NCI-H460 (cell line): ENCODE data around the gene CCDC178. TPM values are rescaled to one million over a fixed set of nuclear protein-coding genes. Genes with fewer than 3 reads are reported as not detected.

Experiments used
- DNase-seq: peaks from one replicate; pipeline ENCODE4 v3.0.0-alpha.2; 2016; ENCODE audit warnings: low read depth; ENCODE audit errors: extremely low read depth
- total RNA-seq: library from RNA; depleted of rRNA; stranded (reverse); fragments of >200 nt; shearing (Covaris generic); gene quantifications from 2 replicates; pipeline ENCODE4 v1.2.3, GENCODE V29; 2014

Gene CCDC178
- total RNA-seq, 1 experiment from 2014 or later = 0.42 TPM

DNA sequence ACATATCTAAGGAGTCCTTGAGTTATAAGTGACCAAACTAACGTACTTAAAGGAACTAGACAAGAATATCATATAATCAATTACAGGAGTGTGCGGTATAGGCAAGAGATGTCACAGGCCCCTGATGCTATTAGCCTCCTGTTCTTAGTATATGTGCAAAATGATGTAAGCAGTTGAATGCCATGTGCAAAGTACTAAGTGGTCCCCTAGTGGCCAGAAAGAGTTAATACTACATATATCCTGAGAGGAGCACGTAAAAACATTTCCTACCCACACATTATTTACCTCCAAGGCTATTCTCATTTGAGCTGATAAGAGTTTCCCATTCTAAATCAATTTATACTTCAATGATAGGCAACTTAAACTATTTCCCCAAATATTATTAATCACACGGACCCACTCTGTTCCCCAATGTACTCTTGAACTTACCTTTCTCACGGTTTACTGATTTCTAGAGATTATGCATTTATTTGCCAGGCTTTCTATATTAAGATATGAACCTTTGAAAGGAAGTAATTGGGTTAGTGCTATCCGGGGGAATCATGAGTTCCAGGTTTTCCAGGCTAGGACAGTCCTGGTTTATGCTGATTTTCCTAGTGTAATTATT lies 509.7 kb downstream of the CCDC178 start:
- DNase-seq = peak; percentile 54

DNA sequence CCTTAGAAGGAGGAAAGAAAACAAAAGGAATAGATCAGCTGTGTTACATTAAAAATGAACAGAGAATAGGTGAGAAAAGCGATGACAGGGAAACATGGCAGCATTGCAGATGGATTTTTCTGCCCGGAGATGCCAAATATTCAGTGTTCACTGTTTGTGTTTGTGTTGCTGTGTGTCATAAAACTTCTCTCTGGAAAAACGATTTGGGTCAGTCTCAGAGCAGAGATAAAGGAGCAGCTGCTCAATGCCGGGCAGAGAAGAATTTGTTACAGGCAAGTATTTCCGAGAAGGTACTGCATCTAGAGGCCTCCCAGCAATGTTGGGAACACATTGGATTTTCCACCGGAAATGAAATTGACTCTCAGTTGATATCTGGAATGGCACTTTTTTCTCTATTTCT lies 511.3 kb downstream of the CCDC178 start:
- DNase-seq = no peak

DNA sequence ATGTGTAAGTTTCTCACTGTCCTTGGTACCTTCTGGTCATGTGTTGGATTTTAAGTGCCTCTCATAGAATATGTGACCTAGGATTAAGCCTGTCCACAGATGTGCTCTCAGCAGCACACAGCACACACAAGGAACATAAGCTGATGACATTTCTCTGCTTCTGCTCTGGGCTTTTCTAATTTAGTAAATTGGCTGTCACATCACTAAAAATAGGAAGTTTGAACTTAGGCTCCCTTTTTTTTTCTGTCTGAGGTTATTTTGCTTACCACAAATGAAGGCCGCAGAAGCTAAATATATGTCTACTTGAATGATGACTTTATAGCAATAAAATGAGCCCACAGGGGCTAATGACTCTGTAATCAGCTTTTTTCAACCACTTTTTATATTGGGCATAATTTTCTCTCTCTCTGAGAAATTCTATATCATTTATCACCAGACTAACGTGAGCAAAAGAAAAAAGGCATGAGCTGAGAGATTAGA lies 517.5 kb downstream of the CCDC178 start:
- no peak for DNase-seq

DNA sequence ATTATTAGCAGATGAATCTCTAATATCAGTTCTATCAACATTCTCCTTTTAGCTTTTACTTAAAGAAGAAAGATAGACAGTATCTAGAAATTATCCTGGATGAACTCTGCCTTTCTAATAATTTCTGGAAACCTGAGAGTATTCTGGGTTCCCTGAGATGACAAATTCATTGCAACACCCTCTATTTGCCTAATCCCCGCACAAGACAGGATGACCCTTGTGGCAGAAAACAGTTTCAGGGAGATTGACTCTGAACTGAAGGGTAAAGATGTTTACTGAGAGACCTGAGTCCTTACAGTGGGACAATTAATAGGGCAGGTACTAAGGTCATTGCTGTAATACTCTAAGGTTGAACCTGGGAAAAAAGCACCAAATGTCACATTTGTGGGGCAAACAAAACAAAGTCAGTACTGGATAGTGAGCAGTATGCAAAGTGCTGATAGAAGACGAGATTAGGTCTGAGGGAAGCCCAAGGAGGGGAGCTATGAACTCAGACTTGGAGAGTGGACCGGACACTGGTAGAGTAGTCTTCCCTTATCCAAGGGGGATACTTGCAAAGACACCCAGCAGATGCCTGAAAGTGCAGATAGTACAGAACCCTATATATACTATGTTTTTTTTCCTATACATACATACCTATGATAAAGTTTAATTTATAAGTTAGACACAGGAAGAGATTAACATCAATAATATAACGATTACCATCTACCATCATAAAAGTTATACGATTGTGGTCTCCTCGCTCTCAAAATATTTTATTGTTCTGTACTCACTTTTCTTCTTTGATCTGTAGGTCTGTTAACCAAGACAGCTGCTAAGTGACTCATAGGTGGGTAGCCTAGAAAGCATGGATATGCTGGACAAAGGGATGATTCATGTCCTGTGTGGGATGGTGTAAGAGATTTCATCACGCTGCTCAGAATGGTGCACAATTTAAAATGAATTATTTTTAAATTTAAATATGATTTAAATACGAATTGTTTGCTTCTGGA lies 519.4 kb downstream of the CCDC178 start:
- peak; percentile 66 for DNase-seq

DNA sequence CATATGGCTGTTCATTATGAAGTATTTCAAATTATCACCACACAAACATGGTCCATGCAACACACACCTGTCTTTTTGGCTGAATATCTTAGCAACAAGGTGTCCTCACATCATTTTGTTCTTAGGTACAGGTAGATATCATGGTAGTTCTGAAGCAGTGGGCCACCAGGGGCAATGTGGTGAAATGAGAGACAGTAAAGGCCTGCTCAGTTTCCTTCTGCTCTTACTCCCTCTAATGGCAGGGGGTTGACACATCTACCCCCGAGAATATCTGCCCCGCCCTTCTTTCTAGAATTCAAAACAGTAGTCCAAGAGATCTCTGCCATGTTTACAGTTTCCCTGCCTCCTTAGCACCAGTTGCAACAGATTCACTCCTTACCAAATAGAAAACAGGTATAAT lies 520.7 kb downstream of the CCDC178 start:
- peak; percentile 46 for DNase-seq

DNA sequence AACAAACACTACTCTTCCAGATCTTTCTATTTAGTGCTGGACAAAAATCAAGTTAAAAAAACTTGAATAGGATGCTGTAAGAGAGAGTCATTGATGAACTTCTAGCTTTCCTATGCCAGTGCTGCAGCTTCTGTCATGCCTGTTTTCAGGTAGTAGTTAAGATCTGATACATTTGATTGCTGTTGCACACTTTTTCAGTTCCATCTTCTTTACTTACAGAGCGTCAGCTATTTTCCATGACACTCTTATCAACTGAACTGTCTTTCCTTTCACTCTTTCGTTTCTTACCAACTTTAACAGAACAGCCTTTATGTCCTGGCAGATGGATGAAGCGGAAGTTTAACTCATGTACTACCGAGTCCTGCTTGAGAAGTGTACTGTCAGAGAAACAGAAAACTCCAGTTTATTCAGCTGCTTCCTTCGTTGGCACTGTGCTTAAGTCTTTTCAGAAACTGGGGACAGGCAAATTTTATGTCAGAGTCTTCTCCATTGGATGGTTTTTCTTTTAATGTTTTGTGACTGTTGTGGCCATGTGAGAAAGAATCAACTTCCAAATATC lies 521.8 kb downstream of the CCDC178 start:
- DNase-seq = no peak

DNA sequence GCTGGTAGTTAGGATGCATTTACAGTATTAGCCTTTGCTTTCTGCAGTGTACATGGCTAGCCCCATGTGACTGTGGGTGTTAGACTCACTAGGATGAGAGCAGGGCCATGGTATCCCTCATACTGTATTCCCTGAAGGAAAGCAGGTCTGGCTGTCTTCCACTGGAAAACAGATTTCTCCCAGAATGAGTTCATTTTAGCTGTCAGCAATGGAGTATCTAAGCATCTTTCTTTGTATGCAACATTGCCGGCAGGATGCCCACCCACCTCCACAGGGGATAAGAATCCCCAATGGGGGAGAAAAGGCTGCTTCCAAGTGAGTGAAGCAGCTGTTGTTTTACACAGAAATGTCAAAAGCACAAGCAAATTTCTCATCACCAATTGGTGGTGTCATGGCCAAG lies 525.0 kb downstream of the CCDC178 start:
- DNase-seq = no peak

DNA sequence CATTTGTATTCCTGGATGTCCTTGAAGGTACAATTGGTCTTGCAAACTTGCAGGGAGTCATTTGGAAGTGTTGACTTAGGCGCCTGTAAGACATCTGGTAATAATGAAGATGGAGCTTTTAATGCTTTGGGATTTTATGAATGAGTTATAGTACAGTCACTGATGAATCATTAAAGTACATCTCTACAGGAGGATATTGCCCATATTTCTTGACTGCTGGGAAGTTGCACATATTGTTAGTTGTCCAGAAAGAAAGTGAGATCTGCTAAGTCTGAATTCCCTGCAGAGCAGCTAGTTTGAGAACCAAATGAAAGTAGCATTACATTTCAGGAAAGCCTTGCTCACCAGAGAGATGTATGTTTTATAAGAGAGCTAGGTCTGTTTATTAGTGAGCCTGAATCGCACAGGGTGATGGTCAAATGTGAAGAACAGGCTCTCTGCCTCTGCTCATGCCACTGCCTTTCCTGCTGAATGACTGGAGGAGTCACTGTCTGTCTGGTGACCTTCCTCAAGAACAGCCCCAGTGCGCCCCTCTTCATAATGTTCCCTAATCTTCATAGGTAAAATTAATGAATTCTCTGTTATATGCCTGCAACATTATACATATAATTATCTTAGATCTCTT lies 528.7 kb downstream of the CCDC178 start:
- no peak for DNase-seq

DNA sequence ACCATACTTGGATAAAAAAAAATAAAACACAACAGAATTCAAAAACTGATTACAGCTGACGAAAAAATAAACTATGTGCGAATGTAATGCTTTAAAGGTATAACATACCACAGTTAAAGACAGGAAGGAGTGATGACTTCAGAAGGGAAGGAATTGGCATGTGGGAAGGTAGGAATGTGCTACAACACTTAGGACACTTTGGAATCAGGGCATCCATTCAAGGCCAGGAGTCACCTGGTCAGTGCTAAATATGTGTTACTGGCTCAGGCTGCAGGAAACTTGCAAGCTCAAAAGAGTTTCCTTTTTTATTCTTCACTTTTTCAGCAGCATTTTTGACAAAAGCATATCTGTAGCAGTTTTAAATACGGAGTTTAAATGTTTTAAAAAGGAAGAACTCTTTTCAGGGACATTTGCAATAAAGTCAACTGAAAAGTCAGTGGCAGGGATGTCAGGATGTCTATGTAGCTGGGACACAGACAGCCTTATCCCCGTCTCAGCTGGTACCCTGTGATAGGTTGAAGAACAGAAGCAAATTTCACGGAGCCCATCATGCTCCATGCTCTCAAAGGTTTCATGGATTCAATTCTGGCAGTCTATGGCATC lies 529.7 kb downstream of the CCDC178 start:
- no peak for DNase-seq

DNA sequence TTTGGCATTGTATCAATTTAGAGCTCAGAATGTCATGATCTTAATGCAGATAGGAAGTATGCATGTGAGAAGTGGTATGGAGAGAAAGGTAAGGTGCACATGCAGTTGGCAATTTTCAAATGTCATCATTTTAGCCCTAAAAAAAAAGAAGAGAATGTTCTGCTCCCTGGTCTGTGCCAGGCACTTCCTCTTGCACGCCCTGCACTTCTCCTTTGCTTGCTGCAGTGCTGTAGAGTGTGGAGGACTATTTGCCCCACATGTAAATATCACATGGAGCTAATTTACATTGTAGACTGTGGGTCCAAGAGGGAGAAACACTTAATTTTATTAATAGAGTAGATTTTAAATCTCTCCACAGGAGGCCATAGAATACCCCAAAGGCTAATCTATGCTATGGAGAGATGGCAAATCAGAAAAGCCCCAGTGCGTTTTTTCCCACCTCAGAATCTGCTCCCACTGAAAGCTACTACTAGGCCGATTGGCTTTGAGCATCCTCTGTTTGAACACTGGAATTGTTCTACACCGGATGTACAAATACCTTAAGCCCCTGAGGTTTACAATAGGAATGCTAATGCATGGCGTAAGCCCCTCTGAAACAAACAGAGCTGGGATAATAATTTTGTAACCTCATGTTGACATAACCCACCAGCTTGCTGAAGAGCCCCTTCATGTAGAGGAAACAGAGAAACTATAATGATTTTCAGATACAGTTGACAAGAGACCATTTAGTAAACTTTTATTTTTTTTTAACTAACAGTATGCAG lies 530.5 kb downstream of the CCDC178 start:
- DNase-seq = no peak

DNA sequence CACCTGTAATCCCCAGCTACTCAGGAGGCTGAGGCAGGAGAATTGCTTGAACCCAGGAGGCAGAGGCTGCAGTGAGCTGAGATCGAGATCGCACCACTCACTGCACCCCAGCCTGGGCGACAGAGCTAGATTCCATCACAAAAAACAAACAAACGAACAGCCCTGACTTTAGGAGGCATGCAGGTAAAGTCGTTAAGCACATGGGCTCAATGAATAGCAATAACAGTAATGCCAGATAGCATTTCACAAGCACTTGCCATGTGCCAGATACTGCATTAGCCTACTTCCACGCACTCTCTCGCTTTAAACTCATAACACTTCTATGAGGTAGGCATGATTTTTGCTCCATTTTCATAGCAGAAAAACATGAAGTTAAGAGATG lies 532.1 kb downstream of the CCDC178 start:
- DNase-seq = no peak

DNA sequence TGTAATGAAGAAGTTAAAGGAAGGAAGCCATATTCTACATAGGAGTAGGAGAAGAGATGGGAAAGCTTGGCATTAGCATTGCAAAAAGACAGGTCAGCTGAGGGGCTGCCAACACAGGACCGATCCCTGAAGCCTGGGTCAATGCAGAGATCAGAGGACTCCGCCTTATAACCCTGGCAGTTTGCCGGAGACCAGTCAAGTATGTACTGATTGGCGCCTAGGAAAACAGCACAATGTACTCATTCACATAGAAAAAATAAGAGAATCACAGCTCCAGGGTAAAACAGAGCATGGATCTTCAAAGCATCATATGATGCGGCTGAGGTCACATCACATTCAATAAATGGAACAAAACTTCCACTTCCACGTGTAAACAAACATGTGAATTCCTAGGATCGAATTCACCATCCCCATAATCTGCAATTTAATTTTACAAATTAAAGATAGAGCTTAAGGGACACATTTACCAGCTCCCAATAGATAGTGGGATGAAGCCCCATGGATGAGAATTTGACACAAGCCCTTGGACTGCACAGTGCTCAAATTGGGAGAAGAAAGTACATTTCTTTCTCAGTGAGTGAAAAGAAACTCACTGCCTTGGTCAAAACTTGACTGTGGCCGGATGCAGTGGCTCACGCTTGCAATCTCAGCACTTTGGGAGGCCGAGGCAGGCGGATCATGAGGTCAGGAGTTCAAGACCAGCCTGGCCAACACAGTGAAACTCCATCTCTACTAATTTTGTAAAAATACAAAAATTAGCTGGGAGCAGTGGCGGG lies 532.7 kb downstream of the CCDC178 start:
- no peak for DNase-seq

DNA sequence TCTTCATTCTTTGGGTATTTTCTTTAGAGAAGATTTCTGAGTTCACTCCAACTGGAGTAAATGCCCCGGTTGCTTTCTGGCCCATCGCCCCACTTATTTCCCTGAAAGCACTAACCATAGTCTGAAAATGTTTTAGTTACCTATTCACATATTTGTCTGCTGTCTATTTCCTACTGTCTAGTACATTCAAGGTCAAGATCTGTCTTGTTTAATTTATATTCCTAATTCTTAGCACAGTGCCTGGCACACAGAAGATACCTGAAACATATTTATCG lies 533.3 kb downstream of the CCDC178 start:
- no peak for DNase-seq

DNA sequence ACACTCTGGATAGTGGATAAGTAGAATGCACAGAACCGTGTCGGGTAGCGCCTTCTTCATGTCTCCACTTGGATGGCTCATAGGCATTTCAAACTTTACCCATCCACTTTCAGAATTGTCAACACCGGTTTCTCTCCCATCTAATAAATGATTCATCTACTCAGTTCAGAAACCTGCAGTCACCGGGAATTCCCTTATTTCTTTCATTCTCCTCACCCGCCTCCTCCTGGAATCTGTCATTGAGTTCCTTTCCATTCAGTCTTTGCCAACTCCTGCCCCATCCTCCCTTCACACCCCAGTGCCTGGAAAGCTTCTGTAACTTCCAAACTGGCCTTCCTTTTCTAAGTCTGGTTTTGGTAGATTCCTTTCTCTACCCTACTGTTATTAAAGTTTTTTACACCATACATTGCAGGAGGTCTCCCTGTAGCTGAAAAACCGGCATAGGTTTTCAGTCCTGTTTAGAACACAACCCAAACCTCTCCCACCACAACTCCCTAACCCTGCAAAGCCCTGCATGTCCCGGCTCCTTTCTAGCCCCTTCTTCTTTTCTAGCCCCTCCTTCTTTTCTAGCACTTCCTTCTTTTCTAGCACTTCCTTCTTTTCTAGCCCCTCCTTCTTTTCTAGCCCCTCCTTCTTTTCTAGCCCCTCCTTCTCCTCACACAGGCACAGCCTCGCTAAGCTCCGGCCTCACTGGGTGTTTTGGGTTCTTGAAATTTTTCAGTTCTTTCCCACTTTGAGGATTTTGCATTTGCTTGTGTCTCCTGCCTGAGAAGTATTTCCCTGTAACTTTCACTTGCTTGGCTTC lies 533.8 kb downstream of the CCDC178 start:
- no peak for DNase-seq

DNA sequence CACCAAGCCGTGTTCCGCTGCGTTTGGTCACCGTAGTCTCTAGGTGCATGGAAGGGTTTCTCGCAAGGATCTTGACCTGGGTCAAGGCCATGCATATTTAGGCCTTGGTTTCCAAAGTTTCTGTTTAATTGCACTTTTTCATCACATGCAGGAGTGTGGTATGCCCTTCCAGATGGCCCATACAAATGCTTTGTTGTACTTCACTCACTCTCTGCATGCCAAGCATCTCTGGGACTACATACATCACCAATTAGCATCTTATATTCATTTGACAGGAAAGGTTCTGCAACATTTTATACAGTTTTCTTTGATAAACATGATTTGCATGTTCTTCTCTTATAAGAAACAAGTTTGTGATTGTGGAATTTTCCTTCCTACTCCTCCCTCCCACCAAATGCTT lies 534.9 kb downstream of the CCDC178 start:
- DNase-seq = no peak

DNA sequence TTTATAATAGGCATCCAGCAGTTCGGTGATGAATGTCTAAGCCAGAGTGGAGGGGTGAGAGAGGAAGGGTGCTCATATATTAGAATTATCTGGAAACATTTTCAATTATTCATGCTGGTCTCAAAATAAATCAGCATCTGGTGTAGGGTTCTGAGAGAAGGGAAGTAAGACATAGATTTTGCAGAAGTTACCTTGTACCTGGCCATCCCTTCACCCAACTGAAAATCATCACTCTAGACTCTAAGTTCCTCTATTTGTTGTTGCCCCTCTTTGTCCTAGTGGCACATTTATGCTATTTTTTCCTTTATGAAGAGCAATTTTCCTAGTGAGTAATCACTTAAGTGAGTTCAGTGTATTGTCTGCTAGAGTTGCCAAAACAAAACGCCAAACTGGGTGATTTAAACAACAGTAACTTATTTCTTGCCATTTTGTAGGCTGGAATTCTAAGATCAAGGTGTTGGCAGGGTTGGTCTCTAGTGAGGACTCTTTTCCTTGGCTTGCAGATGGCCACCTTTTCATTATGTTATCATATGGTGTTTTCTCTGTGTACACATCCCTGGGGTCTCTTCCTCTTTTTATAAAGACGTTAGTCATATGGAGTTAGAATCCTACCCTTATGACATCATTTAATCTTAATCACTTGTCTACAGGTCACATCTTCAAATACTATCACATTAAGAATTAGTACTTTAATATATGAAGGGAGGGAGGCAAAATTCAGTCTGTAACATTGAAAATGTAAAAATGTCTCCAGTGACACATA lies 537.8 kb downstream of the CCDC178 start:
- DNase-seq = no peak

DNA sequence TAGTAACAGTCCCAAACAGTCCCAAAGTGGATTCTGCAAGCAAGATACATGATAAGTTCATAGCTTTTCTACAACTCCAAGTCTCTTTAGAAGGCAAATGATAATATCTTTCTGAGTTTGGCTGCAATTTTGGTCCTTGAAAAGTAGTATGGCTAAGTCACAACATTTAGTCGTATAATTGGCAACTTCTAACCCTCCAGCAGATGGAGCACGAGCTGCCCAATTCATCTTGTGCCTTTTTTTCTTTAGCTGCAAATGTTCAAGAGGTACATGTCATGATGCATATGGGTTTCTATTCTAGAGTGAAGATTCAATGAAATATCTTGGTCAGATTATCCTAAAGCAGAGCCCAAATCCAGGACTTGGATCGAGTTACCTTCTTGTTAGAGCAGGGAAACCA lies 540.7 kb downstream of the CCDC178 start:
- DNase-seq = no peak
